SKM-1 (cell line): ENCODE data around the gene SGSH.
"Not testable (repeated sequence)": the region's sequence is repeated elsewhere in the genome, so short reads cannot be mapped to it uniquely, and the experiment has no call there.

Source experiments
- DNase-seq: peaks from one replicate; lab custom pipeline; 2025; ENCODE audit not compliant: unreplicated experiment; lab: John Stamatoyannopoulos, UW

Gene SGSH

DNA sequence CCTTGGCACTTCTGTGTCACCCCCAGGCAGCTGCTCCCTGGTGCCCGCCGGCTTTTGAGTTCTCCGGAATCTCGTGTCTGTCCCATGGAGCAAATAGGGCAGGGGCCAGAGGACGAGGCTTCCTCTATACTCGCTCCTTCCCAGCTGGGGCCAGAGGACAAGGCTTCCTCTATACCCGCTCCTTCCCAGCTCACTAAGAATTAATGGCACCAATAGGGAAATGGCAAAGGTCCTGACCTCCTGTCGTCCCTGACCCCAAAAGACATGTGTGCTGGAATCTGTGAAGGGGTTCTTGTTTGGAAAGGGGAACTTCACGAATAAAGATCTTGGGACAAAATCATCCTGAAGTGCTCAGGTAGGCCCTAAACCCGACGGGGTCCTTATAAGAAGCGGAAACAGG, 7.6 kb downstream of the SGSH start:
- DNase-seq, result no peak

DNA sequence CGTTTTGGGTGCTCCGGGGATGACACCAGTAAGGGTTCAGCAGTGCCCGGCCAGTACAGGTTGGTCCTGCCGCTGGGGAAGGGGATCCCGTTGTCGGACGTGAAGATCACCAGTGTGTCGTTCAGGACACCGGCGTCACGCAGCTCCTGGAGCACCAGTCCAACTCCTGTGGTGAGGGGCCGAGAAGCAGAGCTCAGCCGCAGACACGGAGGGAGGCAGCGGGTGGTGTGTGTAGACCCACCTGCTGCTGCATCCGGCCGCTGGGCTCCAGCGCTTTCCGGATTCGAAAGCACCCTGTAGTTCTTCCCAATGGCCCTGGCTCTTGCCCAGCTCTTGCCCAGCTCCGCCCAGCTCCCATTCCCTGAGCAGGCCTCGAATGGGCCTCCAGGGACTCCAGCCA, 8.0 kb downstream of the SGSH start:
- DNase-seq, result no peak

DNA sequence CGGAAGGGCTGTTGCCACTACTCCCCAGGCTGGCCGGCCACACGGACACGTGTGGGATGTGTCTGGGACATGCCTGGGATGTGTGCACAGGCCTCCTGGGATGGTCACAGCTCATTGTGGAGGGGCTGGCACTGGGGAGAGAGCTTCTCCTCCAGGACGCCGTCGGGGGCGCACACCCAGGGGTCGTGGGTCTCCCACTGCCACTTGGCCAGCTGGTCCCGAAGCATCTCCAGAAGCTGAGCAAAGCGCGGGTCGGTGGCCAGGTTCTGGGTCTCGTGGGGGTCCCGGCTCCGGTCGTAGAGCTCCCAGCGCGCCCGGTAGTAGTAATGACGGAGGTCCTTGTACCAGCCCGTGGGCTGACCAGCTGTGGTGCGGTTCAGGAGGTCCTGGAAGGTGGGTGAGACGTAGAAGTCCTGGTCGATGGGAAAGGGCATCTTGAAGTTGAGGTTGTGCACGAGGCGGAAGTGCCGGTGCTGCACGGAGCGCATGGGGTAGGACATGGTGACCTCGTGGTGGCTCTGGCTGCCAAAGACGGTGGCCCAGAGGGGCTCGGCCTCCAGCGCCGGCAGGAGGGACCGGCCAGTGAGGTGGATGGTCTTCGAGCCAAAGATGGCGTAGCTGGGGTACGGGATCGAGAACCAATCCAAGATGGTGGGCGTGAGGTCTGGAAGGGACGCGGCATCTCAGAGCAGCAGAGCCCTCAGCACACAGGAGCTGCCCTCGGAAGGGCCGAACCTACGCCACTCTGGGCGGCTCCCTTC, 9.6 kb downstream of the SGSH start:
- DNase-seq, result no peak

- no peak for DNase-seq
Measured at GRCh38 chr17:80209765-80210164, 10.4 kb downstream of the SGSH start.

DNA sequence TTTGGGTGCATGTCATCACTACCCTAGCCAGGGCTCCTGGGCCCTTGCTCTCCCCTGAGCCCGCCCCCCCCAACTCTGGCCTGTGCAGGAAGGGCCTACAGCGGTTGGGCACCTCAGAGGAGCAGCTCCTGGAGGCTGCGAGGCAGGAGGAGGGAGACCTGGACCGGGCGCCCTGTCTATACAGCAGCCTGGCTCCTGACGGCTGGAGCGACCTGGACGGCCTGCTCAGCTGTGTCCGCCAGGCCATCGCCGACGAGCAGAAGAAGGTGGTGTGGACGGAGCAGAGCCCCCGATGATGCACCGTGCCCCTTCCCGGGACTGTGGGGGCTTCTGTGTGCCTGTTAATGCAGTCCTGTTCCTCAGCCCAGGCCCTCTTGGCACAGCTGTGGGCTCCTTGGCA, 12.1 kb downstream of the SGSH start:
- DNase-seq, result no peak

- no peak for DNase-seq
Measured at GRCh38 chr17:80205811-80206210, 14.3 kb downstream of the SGSH start.

DNA sequence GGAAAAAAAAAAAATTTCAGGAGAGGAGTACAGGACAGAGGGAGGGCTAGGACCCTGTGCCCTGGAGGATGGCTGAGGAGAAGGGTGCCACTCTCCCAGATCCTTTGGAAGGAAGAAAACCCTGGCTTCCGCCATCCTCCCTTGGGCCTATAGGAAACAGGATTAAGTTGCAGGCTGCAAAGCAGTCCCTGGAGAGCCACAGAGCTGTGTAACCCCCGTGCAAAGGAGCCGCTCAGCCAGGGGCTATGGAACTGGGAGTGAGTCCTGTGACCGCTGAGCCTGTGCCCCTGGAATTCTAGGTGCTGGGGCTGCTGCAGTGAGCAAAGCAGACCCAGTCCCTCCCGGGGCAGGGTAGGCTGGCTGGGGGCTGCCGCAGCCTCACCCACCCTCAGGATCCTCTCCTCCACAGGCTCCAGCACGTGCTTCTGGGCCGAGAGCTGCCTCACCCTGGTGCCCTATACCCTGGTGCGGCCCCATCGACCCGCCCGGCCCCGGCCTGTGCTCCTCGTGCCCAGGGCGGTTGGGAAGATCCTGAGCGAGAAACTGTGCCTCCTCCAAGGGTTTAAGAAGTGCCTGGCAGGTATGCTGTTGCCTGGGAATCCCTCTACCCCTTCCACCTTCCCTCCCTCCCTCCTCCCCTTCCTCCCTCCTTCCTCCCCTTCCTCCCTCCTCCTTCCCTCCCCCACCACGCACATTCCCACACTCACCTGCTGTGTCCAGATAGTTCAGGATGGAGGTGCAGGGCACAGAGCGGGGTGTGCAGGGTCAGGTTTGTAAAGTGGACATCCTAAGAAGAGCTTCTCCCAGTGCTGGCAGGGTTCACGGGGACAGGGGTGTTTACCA, 15.3 kb downstream of the SGSH start:
- no peak for DNase-seq

GRCh38 chr17:80203471-80203963, 16.6 kb downstream of the SGSH start:
- no peak for DNase-seq

GRCh38 chr17:80202197-80202596, 17.9 kb downstream of the SGSH start:
- DNase-seq, result no peak

- no peak for DNase-seq
Measured at GRCh38 chr17:80201446-80201845, 18.7 kb downstream of the SGSH start.

GRCh38 chr17:80199295-80199694, 20.8 kb downstream of the SGSH start:
- not testable (repeated sequence) for DNase-seq

DNA sequence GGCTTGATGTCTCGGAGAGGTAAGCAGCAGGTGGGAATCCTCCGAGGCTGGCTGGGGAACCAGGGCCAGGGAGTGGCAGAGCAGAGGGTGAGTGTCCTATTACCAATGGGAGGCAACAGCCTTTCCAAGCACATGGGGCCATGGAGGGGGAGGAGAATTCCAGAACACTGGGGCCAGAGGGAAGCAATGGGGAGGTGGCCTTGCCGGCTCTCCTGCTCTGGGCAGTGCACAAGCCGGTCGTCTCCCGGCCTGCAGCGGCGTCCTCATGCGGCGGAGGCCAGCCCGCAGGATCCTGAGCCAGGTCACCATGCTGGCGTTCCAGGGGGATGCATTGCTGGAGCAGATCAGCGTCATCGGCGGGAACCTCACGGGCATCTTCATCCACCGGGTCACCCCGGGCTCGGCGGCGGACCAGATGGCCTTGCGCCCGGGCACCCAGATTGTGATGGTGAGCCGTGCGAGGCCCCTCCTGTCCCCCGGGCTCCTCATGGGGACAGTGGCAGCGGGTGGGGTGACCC, 21.9 kb downstream of the SGSH start:
- DNase-seq, result no peak

DNA sequence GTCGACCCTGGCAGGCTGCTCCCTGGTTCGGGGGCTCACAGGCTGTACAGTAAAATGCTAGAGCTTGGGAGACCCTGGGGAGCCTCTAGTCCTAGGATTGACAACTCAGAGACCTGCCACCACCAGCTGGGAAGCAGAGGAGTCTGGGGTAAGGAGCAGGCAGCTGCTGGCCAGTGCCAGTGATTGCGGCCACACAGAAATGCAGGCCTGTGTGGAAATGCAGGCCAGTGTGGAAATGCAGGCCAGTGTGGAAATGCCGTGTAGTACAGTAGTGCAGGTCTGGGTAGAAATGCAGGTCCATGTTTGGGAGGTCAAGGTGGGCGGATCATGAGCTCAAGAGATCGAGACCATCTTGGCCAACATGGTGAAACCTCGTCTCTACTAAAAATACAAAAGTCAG, 23.5 kb downstream of the SGSH start:
- no peak for DNase-seq

DNA sequence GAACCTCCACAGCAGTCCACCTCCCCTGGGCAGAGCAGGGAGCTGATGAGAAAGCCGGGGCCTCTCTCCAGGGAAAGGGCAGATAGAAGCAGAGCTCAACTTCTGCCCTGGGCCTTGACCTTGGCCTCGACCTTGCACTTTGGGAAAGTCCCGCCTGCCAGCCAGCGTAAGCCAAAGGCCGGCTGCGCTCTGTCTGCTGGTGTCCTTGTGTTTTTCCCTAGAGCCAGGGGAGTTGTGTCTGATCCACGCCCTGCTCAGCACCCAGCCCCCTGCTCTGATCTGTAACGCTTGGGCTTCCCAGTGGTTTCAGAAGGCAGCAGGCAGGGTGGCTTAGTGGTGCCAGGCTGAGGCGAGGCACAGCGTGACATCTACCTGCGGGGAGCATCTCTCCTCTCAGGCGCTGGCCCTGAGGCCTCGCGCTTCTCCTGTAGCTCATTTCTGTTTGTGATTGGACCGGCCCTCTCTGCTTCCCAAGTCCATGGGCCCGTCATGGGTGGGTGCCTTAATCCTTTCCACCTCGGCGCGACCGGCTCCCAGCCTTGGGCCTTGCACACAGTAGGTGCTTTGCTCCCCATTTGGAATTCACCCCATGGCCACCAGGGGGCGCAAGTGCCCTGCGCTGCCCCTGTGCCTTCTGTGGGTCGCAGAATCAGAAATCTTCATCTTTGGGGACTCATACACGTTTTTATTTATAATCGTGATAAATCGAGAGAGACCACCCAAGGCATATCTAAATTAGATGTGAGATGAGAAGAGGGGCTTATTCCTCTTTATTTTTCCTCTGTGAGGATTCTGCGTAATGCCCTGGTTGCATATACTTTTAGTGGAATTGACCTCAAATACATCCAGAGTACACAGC, 24.2 kb downstream of the SGSH start:
- DNase-seq, result no peak

- no peak for DNase-seq
Measured at GRCh38 chr17:80195141-80195540, 25.0 kb downstream of the SGSH start.

GRCh38 chr17:80191865-80192661, 28.1 kb downstream of the SGSH start:
- no peak for DNase-seq

- DNase-seq, result no peak
Measured at GRCh38 chr17:80191192-80191591, 28.9 kb downstream of the SGSH start.

DNA sequence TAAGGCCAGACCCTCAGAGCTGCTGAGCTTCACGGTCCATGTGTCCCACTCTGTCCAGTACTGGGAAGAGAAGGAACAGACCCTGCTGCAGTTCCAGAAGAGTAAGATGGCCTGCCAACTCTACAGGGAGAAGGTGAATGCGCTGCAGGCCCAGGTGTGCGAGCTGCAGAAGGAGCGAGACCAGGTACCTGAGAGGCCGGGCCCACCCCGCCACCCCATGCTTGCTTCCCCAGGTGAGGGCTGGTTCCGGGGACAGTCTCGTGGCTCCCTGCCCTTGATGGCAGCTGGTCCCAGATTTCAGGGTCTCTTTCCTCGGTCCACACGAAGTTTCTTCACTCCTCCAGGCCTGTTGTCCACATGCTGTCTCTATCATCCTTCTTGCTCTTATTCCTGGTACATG, 29.4 kb downstream of the SGSH start:
- no peak for DNase-seq

GRCh38 chr17:80189611-80190010, 30.5 kb downstream of the SGSH start:
- DNase-seq, result no peak

DNA sequence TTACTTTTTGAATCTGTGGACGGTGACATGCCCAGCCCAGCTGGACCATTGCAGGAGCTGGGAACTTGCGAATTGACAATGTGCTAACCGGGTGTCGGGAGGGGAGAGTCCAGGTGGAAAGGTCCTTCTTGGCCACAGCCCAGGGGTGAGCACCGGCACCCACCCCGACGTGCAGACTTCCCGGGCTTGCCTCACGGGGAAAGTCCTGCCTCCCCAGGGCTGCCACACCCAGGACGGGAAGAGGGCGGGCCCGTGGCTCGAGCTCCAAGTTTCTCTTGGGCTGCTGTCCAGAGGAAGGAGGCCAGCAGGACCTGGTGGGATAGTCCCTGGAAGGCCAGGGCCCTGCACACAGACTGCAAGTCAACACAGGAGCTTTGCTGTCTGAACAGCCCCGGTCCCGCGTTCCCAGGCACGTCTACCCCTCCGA, 32.6 kb downstream of the SGSH start:
- no peak for DNase-seq
